ENCODE results near the gene RARB.

- TF ChIP-seq ZNF274 (IDR thresholded peaks at IDR 0.05; ENCODE audit: low read depth, low read length) (no peak), YY1 (IDR thresholded peaks at IDR 0.05; ENCODE audit: insufficient read depth, insufficient read length) (no peak)
Measured at GRCh38 chr3:25571285-25571684, 143.2 kb downstream of the RARB start.

Data from NT2/D1 (cell line).